PC-9 (cell line): ENCODE results near the gene XXYLT1.

ENCODE experiments used
- EZH2 ChIP-seq: fragments of 200-600 bp; sonication (generic); IDR thresholded peaks from 2 replicates; pipeline ENCODE4 v1.8.0; 2017; ENCODE audit warnings: antibody characterized with exemption, low read depth
- TF ChIP-seq, protein P1 (sequence below): fragments of 200-600 bp; sonication (generic); conservative IDR thresholded peaks from 2 replicates; pipeline ENCODE4 v1.6.1; 2017; ENCODE audit warnings: mixed run types, antibody characterized with exemption, mild to moderate bottlenecking, moderate library complexity

DNA sequence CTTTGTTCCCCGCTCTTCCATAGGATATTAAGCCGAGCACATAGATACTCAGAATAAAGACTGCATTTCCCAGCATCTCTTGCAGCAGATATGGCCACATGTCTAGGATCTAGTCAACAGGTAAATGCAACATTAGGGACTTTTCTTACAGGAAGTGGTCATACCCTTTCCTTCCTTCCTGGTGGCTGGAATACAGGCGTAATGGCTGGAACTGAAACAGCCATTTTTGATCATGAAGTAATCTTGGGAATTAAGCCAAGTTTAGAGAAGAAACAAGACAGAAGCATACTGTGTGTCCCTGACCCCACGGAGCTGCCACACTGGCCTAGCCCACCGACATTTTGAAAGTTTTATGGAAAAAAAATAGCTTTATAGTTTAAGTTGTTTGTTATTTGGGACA, 234.0 kb downstream of the XXYLT1 start:
- TF ChIP-seq, protein P1, sequence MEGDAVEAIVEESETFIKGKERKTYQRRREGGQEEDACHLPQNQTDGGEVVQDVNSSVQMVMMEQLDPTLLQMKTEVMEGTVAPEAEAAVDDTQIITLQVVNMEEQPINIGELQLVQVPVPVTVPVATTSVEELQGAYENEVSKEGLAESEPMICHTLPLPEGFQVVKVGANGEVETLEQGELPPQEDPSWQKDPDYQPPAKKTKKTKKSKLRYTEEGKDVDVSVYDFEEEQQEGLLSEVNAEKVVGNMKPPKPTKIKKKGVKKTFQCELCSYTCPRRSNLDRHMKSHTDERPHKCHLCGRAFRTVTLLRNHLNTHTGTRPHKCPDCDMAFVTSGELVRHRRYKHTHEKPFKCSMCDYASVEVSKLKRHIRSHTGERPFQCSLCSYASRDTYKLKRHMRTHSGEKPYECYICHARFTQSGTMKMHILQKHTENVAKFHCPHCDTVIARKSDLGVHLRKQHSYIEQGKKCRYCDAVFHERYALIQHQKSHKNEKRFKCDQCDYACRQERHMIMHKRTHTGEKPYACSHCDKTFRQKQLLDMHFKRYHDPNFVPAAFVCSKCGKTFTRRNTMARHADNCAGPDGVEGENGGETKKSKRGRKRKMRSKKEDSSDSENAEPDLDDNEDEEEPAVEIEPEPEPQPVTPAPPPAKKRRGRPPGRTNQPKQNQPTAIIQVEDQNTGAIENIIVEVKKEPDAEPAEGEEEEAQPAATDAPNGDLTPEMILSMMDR = no peak
- no peak for TF ChIP-seq EZH2
